Ovary (tissue), 3 donors: Measurements from ENCODE around the gene BACH2.

ENCODE experiments used
- POLR2A ChIP-seq: fragments of 450-650 bp; IDR thresholded peaks from one replicate; pipeline ENCODE4 v1.6.1; 2017; ENCODE audit warnings: antibody characterized with exemption, mild to moderate bottlenecking, moderate library complexity
- TF ChIP-seq, protein P1 (sequence below), 3 donors: fragments of 450-650 bp in 2 of 3; fragments of 200-600 bp in 1 of 3; IDR thresholded peaks; one replicate each; pipeline versions ENCODE4 v1.5.1 to v1.8.0; 2016 to 2022; ENCODE audit warnings: antibody characterized with exemption in 3 of 3, mild to moderate bottlenecking in 1 of 3
- donor health status: DM: no; HTN: no; CAD: no.

DNA sequence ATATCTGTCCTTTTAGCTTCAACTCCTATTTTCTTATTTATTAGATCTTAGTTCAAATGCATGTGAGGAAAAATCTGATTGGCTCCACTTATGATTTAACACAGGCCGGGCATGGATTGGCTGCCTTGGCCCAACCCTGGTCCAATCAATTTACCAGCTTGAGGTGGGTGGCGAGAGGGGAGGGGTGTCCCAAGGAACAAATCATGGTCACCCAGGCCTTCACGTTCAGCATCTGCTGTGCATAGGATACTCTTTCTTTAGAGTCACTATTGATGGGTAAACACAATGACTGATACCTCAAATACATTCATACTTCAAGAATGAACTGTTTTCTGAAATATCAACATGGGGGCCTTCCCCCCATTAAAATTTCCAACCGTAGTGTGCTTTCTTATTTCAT is 14.9 kb upstream of the BACH2 start:
- TF ChIP-seq, protein P1, sequence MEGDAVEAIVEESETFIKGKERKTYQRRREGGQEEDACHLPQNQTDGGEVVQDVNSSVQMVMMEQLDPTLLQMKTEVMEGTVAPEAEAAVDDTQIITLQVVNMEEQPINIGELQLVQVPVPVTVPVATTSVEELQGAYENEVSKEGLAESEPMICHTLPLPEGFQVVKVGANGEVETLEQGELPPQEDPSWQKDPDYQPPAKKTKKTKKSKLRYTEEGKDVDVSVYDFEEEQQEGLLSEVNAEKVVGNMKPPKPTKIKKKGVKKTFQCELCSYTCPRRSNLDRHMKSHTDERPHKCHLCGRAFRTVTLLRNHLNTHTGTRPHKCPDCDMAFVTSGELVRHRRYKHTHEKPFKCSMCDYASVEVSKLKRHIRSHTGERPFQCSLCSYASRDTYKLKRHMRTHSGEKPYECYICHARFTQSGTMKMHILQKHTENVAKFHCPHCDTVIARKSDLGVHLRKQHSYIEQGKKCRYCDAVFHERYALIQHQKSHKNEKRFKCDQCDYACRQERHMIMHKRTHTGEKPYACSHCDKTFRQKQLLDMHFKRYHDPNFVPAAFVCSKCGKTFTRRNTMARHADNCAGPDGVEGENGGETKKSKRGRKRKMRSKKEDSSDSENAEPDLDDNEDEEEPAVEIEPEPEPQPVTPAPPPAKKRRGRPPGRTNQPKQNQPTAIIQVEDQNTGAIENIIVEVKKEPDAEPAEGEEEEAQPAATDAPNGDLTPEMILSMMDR (IDR thresholded peaks at IDR 0.05), result no peak
- no peak for TF ChIP-seq POLR2A
